Brain microvascular endothelial cell (primary cell): ENCODE measurements around the gene UXS1.

Source experiments
- DNase-seq: peaks from one replicate; pipeline ENCODE4 v3.0.0-alpha.2; 2020
- H3K27ac ChIP-seq: fragments of 250-450 bp; sonication (Bioruptor Pico); 2 replicates; pipeline ENCODE4 v1.5.1; 2020; ENCODE audit warnings: mild to moderate bottlenecking, moderate library complexity
- H3K27me3 ChIP-seq: fragments of 250-450 bp; sonication (Bioruptor Pico); replicated peaks from 2 replicates; pipeline ENCODE4 v1.5.1; 2020; ENCODE audit warnings: mild to moderate bottlenecking
- H3K36me3 ChIP-seq: fragments of 250-450 bp; sonication (Bioruptor Pico); replicated peaks from 2 replicates; pipeline ENCODE4 v1.5.1; 2020; ENCODE audit warnings: mild to moderate bottlenecking
- H3K4me3 ChIP-seq: 2 replicates; pipeline ENCODE4 v1.5.1; 2011; ENCODE audit warnings: low read depth, mild to moderate bottlenecking, control low read depth, low read length, moderate library complexity
- CTCF ChIP-seq: IDR thresholded peaks from 2 replicates; pipeline ENCODE4 v1.5.1; 2011; ENCODE audit warnings: low read depth, mild to moderate bottlenecking, moderate library complexity, low read length, control low read depth, inconsistent platforms; ENCODE audit errors: missing control alignments
- in situ Hi-C: cut with HindIII; loops from 2 replicates; pipeline ENCODE4 v1.10.0; 2017; ENCODE audit warnings: low sequenced_read_pairs, low pct_ligation_motif_present

UXS1 gene

DNA sequence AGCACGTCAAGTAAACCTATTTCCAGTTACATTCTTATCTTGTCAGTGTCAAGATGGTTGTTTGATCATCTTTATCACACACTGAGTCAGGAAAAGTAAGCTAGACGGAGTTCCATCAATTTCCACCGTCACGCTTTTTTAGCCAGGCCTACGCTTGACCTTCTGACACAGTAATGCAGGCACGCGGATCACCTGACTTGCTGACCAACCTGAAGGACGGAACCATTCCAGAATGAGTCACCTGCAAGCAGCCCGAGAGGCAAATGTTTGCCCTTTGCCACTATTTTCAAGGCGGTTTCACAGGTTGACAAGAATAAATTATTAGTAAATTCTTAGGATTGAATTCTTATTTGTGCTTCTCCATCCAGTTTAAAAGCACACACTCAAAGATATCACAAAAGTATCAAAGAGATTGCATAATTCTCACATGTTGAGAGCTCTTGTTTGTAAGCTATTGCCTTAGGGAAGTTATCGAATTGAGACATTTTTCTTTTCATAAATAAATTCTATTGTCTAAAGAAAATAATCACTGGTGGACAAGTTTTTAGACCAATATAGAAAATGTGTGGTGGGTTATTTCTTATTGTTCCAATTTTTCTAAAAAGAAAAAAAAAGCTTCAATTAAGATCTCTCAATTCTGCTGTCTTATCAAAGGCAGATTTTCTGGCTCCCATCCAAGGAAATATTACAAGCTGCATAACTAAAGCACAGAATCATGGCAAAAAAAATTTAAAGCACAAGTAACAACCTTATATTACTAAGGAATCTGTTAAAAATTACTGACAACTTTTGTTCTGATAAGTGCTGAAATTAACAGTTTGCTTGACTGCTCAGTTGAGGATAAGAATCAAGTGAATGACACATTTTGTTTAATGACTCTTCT, 31.9 kb downstream of the UXS1 start:
- in situ Hi-C loops: no loop called here
- no peak for TF ChIP-seq CTCF
- Histone ChIP-seq H3K27me3 (no peaks in the 10 kb centered on the region), H3K36me3 (no peaks in the 10 kb centered on the region), H3K4me3 (no peak overlapping the region), H3K27ac (no peak overlapping the region)
- no peak for DNase-seq

DNA sequence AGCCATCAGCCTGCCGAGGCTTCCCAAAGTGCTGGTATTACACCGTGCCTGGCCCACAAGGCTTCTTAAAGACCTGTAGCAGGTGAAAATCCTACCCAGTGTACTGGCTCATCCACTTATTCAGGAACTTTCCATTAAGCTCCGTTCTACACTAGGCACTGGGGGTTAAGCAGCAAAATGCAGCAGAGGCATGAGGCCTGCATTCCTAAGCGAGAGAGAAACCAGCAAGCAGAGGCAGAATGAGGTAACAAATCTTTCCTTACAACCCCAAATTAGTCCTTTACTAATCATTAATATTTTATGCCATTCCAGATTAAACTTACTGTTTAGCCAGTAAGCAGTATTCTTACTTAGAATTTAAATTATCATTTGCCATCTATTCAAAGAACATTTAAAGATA, 32.8 kb downstream of the UXS1 start:
- DNase-seq: no peak
- in situ Hi-C loops: no loop called here
- Histone ChIP-seq H3K36me3 (no peaks in the 10 kb centered on the region), H3K27me3 (no peaks in the 10 kb centered on the region), H3K4me3 (no peak overlapping the region), H3K27ac (no peak overlapping the region)
- TF ChIP-seq CTCF: no peak

GRCh38 chr2:106160786-106161261, 33.3 kb downstream of the UXS1 start:
- H3K36me3 ChIP-seq: no peaks in the 10 kb centered on the region
- no peak overlapping the region for H3K4me3 ChIP-seq
- H3K27ac ChIP-seq: no peak overlapping the region
- TF ChIP-seq CTCF: no peak
- in situ Hi-C loops: no loop called here
- no peaks in the 10 kb centered on the region for H3K27me3 ChIP-seq
- DNase-seq: no peak

- in situ Hi-C loops: no loop called here
- TF ChIP-seq CTCF: no peak
- Histone ChIP-seq H3K27ac (no peak overlapping the region), H3K4me3 (no peak overlapping the region), H3K36me3 (no peaks in the 10 kb centered on the region), H3K27me3 (no peaks in the 10 kb centered on the region)
- no peak for DNase-seq
Observed at GRCh38 chr2:106159866-106160785, 34.0 kb downstream of the UXS1 start.

DNA sequence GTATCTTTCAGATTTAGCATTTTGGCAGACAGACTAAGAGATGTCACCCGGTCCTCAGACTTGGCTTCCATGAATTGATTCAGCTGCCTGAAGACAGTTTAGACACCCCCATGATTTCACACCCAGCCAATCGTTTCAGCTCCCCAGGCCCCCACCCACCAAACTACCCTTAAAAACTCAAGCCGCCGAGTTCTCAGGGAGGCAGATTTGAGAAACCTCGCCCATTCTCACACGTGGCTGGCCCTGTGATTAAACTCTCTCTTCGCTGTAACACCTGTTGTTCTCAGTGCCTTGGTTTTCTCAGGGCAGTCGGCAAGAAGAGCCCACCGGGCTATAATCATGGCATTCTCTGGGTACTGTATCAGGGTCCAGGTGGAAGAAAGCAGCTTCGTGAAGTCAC, 35.2 kb downstream of the UXS1 start:
- TF ChIP-seq CTCF: no peak
- no peaks in the 10 kb centered on the region for H3K36me3 ChIP-seq
- DNase-seq: no peak
- no peak overlapping the region for H3K4me3 ChIP-seq
- H3K27me3 ChIP-seq: no peaks in the 10 kb centered on the region
- no peak overlapping the region for H3K27ac ChIP-seq
- in situ Hi-C loops: no loop called here
